Esophagus muscularis mucosa (tissue), 3 donors: ENCODE results near the gene DOCK4.

Experiments
- POLR2A ChIP-seq: fragments of 450-650 bp; IDR thresholded peaks from one replicate; pipeline ENCODE4 v1.6.1; 2017; ENCODE audit warnings: antibody characterized with exemption, moderate library complexity, mild to moderate bottlenecking, low read depth
- POLR2AphosphoS5 ChIP-seq, 2 donors: sonication (generic); formaldehyde crosslinking; IDR thresholded peaks; one replicate each; pipeline ENCODE4 v1.6.1; 2017; ENCODE audit warnings: antibody characterized with exemption in 2 of 2
- TF ChIP-seq, protein P1 (sequence below), 3 experiments: fragments of 200-600 bp in 2 of 3; fragments of 450-650 bp in 1 of 3; sonication (generic) in 2 of 3; IDR thresholded peaks; one replicate each; pipeline ENCODE4 v1.5.1; 2017 to 2019; ENCODE audit warnings: antibody characterized with exemption in 3 of 3, mild to moderate bottlenecking in 2 of 3, moderate library complexity in 1 of 3

DNA sequence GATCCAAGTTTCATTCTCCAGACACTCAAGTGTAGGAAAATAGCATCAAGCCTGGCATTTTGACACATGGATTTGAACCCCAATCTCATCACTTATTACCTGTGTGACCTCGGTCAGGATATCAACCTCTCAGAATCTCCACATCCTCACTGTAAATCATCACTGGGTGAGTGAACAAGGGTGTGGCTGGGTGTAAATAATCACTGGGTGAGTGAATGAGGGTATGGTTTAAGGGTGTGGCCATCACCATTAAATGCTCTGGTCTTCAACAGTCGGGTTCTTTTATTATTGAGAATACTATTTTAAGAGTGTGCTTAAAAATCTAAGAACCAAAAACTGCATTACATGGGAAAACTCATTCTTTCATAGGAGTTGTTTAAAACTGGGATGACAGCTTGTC, 200.1 kb downstream of the DOCK4 start:
- TF ChIP-seq, protein P1, sequence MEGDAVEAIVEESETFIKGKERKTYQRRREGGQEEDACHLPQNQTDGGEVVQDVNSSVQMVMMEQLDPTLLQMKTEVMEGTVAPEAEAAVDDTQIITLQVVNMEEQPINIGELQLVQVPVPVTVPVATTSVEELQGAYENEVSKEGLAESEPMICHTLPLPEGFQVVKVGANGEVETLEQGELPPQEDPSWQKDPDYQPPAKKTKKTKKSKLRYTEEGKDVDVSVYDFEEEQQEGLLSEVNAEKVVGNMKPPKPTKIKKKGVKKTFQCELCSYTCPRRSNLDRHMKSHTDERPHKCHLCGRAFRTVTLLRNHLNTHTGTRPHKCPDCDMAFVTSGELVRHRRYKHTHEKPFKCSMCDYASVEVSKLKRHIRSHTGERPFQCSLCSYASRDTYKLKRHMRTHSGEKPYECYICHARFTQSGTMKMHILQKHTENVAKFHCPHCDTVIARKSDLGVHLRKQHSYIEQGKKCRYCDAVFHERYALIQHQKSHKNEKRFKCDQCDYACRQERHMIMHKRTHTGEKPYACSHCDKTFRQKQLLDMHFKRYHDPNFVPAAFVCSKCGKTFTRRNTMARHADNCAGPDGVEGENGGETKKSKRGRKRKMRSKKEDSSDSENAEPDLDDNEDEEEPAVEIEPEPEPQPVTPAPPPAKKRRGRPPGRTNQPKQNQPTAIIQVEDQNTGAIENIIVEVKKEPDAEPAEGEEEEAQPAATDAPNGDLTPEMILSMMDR (IDR thresholded peaks at IDR 0.05), result no peak
- TF ChIP-seq POLR2A, result no peak
- no peak for TF ChIP-seq POLR2AphosphoS5 (IDR thresholded peaks at IDR 0.05)
